Breast epithelium (tissue), 4 donors: ENCODE measurements around the gene EWSR1. TPM values are rescaled to one million over a fixed set of nuclear protein-coding genes. Genes with fewer than 3 reads are reported as not detected.

Experiments used
- DNase-seq, 2 donors: peaks; one replicate each; pipeline ENCODE4 v3.0.0-alpha.2; 2019; ENCODE audit warnings: low spot score in 2 of 2
- H3K27ac ChIP-seq, 2 donors: fragments of 200-600 bp; sonication (generic) in 1 of 2; one replicate each; pipeline ENCODE4 v1.5.1; 2016 to 2019; ENCODE audit warnings: mild to moderate bottlenecking in 1 of 2
- H3K27me3 ChIP-seq, 2 donors: fragments of 200-600 bp; sonication (generic) in 1 of 2; one replicate each; pipeline versions ENCODE4 v1.5.1 to v1.6.0; 2017 to 2019; ENCODE audit warnings: control low read depth in 1 of 2, mild to moderate bottlenecking in 1 of 2
- H3K36me3 ChIP-seq: fragments of 200-600 bp; one replicate; pipeline ENCODE4 v1.5.1; 2019
- H3K4me1 ChIP-seq, 2 donors: fragments of 200-600 bp; sonication (generic); one replicate each; pipeline ENCODE4 v1.5.1; 2016 to 2019; ENCODE audit warnings: control low read depth in 1 of 2
- H3K4me3 ChIP-seq, 3 donors: fragments of 200-600 bp; sonication (generic); 1 replicate in 2 of 3; 2 replicates in 1 of 3; pipeline ENCODE4 v1.5.1; 2016 to 2019; ENCODE audit warnings: mild to moderate bottlenecking in 3 of 3, moderate library complexity in 2 of 3
- H3K9me3 ChIP-seq, 2 donors: fragments of 200-600 bp; sonication (generic) in 1 of 2; one replicate each; pipeline ENCODE4 v1.5.1; 2016 to 2019; ENCODE audit warnings: control low read depth in 1 of 2
- CTCF ChIP-seq, 3 donors: fragments of 450-650 bp; IDR thresholded peaks; one replicate each; pipeline ENCODE4 v1.5.1; 2016 to 2017; ENCODE audit warnings: antibody characterized with exemption in 3 of 3, mild to moderate bottlenecking in 3 of 3, moderate library complexity in 3 of 3
- POLR2A ChIP-seq: fragments of 450-650 bp; IDR thresholded peaks from one replicate; pipeline ENCODE4 v1.6.1; 2016; ENCODE audit warnings: antibody characterized with exemption, mild to moderate bottlenecking, moderate library complexity
- POLR2AphosphoS5 ChIP-seq, 3 donors: sonication (generic); formaldehyde crosslinking; IDR thresholded peaks; one replicate each; pipeline ENCODE4 v1.6.1; 2017; ENCODE audit warnings: antibody characterized with exemption in 3 of 3
- intact Hi-C: fragments of 100-400 bp; cut with DNase I; formaldehyde crosslinking; loops from one replicate; pipeline ENCODE4 v1.15.1; 2023; ENCODE audit warnings: low total_unique reads
- total RNA-seq, 3 donors: library from RNA; depleted of rRNA; stranded (reverse); fragments of >200 nt; gene quantifications; one replicate each; pipeline ENCODE4 v1.1.0, GENCODE V29; 2016

EWSR1 gene
- total RNA-seq, 3 donors from 2014 or later = 165 to 224 (median 220) TPM

- Histone ChIP-seq H3K9me3 (no peaks in the 10 kb centered on the region), H3K36me3 (no peaks in the 10 kb centered on the region), H3K4me1 (peaks cover 0 to 9% of the 10 kb centered on the region in 2 donors), H3K4me3 (peak overlapping the region in 1 of 3 donors; percentile 30), H3K27ac (peak overlapping the region; percentile 89 to 94), H3K27me3 (no peaks in the 10 kb centered on the region)
- DNase-seq = peak in 1 of 2 donors; percentile 74
- intact Hi-C loops = no loop called here
- TF ChIP-seq CTCF (IDR thresholded peaks at IDR 0.05) (no peak), POLR2A (no peak), POLR2AphosphoS5 (IDR thresholded peaks at IDR 0.05) (no peak)
These were observed 68.9 kb downstream of the EWSR1 start for GRCh38 chr22:29336751-29337490.

- Histone ChIP-seq H3K4me1 (peaks cover 0 to 13% of the 10 kb centered on the region in 2 donors), H3K36me3 (no peaks in the 10 kb centered on the region), H3K4me3 (peak overlapping the region in 1 of 3 donors; percentile 30), H3K27ac (peak overlapping the region; percentile 89 to 94), H3K27me3 (no peaks in the 10 kb centered on the region), H3K9me3 (no peaks in the 10 kb centered on the region)
- DNase-seq = peak in 1 of 2 donors; percentile 31
- intact Hi-C loops = no loop called here
- TF ChIP-seq POLR2A = no peak
- TF ChIP-seq CTCF (IDR thresholded peaks at IDR 0.05) = no peak
- no peak for TF ChIP-seq POLR2AphosphoS5 (IDR thresholded peaks at IDR 0.05)
These were observed 69.7 kb downstream of the EWSR1 start for GRCh38 chr22:29337631-29338284.

GRCh38 chr22:29338398-29338797 lies 70.3 kb downstream of the EWSR1 start:
- no peaks in the 10 kb centered on the region for H3K9me3 ChIP-seq
- no peaks in the 10 kb centered on the region for H3K36me3 ChIP-seq
- no peak overlapping the region for H3K4me3 ChIP-seq
- TF ChIP-seq CTCF (IDR thresholded peaks at IDR 0.05) = no peak
- TF ChIP-seq POLR2A = no peak
- no peak for TF ChIP-seq POLR2AphosphoS5 (IDR thresholded peaks at IDR 0.05)
- H3K27me3 ChIP-seq = no peaks in the 10 kb centered on the region
- intact Hi-C loops = no loop called here
- H3K4me1 ChIP-seq = peaks cover 0 to 20% of the 10 kb centered on the region in 2 donors
- peak overlapping the region; percentile 89 to 94 for H3K27ac ChIP-seq
- DNase-seq = no peak

- Histone ChIP-seq H3K27ac (peak overlapping the region in 1 of 2 donors; percentile 89), H3K9me3 (no peaks in the 10 kb centered on the region), H3K27me3 (no peaks in the 10 kb centered on the region), H3K4me1 (peaks cover 0 to 23% of the 10 kb centered on the region in 2 donors), H3K4me3 (no peak overlapping the region), H3K36me3 (no peaks in the 10 kb centered on the region)
- TF ChIP-seq POLR2A (no peak), CTCF (IDR thresholded peaks at IDR 0.05) (no peak), POLR2AphosphoS5 (IDR thresholded peaks at IDR 0.05) (no peak)
- DNase-seq = no peak
- intact Hi-C loops = no loop called here
These were observed 71.5 kb downstream of the EWSR1 start for GRCh38 chr22:29339381-29340235.
